ENCODE measurements around the gene SRGN. TPM values are rescaled to one million over a fixed set of nuclear protein-coding genes. Genes with fewer than 3 reads are reported as not detected.

The SRGN gene
- total RNA-seq, 1 experiment from 2014 or later, result not detected

DNA sequence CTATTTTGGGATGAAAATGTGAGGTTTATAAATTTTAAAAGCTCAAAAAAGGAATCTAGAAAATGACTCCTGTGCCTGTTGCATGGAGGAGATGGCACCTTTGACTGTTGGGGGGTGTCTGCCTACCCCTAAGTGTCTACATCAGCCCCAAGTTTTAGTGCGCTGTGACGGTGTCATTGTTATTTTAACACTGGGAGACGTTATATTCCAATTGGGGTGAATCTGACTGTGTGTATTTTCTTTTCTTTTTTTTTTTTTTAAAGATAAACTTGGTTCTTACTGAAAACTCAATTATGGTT lies 517 bp downstream of the SRGN start:
- H3K4me3 ChIP-seq (ENCODE audit: low read depth, low read length), result no peak overlapping the region

DNA sequence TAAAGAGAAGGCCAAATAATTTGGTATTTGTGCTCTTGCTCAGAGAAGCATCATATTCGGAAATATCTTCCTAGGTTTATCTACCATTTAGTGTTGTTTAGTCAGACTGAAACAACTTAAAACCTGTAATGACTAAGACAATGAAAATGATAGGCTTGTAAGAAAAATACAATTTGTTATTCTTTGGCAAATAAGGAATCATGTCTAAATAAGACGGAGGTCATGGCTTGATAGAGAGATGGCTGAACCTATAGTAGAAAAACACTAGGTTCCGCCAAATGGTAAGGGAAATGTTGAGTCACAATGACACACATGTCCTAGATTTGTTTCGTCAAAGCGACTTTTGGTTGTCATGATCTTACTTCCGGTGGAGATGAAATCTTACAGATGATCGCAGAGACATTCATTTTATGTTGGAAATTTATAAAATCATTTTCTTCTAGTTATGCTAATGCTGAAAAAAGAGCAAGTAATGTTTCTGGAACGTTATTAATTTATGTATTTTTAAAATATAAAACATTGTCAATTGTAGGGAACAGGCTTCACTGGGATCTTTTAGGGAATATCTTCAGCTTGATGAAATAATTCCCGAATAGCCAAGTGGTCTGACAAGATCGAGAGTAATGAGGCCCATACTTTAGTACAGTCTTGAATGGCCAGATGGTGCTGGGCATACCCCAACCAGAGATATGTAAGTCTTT lies 1.0 kb downstream of the SRGN start:
- peaks cover 16% of the 10 kb centered on the region for H3K27me3 Mint-ChIP-seq (ENCODE audit: insufficient read depth, unreplicated experiment)
- H3K27me3 ChIP-seq (replicated peaks; ENCODE audit: control insufficient read depth, insufficient read depth, low read length), result no peaks in the 10 kb centered on the region; the same call in 1 of the 2 replicates
- CTCF ChIA-PET, result interaction anchor here (0.6 kb wide), 1 partner anchor 164 kb away, joined by 3 read pairs; no protein-coding TSS in a partner anchor
- H3K4me3 ChIP-seq (ENCODE audit: low read depth, low read length), result no peak overlapping the region
- peaks cover 7% of the 10 kb centered on the region for H3K4me1 Mint-ChIP-seq (ENCODE audit: low read depth, unreplicated experiment)
- H3K4me1 ChIP-seq, result no peaks in the 10 kb centered on the region
- DNase-seq, result no peak
- intact Hi-C loops (cut with micrococcal nuclease; ENCODE audit: unreplicated experiment), result no loop called here
- H3K9me3 Mint-ChIP-seq (ENCODE audit: unreplicated experiment), result no peaks in the 10 kb centered on the region
- no peaks in the 10 kb centered on the region for H3K36me3 Mint-ChIP-seq (ENCODE audit: insufficient read depth, unreplicated experiment)
- H3K4me3 Mint-ChIP-seq (ENCODE audit: unreplicated experiment), result no peak overlapping the region
- no TSS peak for BruUV-seq (replicated peaks)
- POLR2A ChIA-PET, result no interaction called here
- TF ChIP-seq CTCF (IDR thresholded peaks at IDR 0.05; ENCODE audit: insufficient read depth in 1 of 2, low read depth in 1 of 2, low read length in 1 of 2, severe bottlenecking in 1 of 2, unreplicated experiment in 1 of 2), result no peak
- no peaks in the 10 kb centered on the region for H3K36me3 ChIP-seq (ENCODE audit: control insufficient read depth, insufficient read depth, low read length)
- no peaks in the 10 kb centered on the region for H3K9me3 ChIP-seq
- H3K27ac Mint-ChIP-seq (ENCODE audit: unreplicated experiment), result no peak overlapping the region

More for the DNA sequence above, 517 bp downstream of the SRGN start:
- ChIA-PET POLR2A (no interaction called here), CTCF (interaction anchor here (0.6 kb wide), 1 partner anchor 164 kb away, joined by 3 read pairs; no protein-coding TSS in a partner anchor)
- BruUV-seq (replicated peaks), result no TSS peak
- DNase-seq, result no peak
- no peaks in the 10 kb centered on the region for H3K9me3 ChIP-seq
- no peaks in the 10 kb centered on the region for H3K36me3 ChIP-seq (ENCODE audit: control insufficient read depth, insufficient read depth, low read length)
- no peaks in the 10 kb centered on the region for H3K4me1 ChIP-seq
- Mint-ChIP-seq H3K27me3 (ENCODE audit: insufficient read depth, unreplicated experiment) (peaks cover 16% of the 10 kb centered on the region), H3K36me3 (ENCODE audit: insufficient read depth, unreplicated experiment) (no peaks in the 10 kb centered on the region), H3K9me3 (ENCODE audit: unreplicated experiment) (no peaks in the 10 kb centered on the region), H3K4me1 (ENCODE audit: low read depth, unreplicated experiment) (peaks cover 4% of the 10 kb centered on the region), H3K4me3 (ENCODE audit: unreplicated experiment) (no peak overlapping the region), H3K27ac (ENCODE audit: unreplicated experiment) (no peak overlapping the region)
- no peaks in the 10 kb centered on the region; the same call in 1 of the 2 replicates for H3K27me3 ChIP-seq (replicated peaks; ENCODE audit: control insufficient read depth, insufficient read depth, low read length)
- no peak for TF ChIP-seq CTCF (IDR thresholded peaks at IDR 0.05; ENCODE audit: insufficient read depth in 1 of 2, low read depth in 1 of 2, low read length in 1 of 2, severe bottlenecking in 1 of 2, unreplicated experiment in 1 of 2)
- intact Hi-C loops (cut with micrococcal nuclease; ENCODE audit: unreplicated experiment), result no loop called here

DNA sequence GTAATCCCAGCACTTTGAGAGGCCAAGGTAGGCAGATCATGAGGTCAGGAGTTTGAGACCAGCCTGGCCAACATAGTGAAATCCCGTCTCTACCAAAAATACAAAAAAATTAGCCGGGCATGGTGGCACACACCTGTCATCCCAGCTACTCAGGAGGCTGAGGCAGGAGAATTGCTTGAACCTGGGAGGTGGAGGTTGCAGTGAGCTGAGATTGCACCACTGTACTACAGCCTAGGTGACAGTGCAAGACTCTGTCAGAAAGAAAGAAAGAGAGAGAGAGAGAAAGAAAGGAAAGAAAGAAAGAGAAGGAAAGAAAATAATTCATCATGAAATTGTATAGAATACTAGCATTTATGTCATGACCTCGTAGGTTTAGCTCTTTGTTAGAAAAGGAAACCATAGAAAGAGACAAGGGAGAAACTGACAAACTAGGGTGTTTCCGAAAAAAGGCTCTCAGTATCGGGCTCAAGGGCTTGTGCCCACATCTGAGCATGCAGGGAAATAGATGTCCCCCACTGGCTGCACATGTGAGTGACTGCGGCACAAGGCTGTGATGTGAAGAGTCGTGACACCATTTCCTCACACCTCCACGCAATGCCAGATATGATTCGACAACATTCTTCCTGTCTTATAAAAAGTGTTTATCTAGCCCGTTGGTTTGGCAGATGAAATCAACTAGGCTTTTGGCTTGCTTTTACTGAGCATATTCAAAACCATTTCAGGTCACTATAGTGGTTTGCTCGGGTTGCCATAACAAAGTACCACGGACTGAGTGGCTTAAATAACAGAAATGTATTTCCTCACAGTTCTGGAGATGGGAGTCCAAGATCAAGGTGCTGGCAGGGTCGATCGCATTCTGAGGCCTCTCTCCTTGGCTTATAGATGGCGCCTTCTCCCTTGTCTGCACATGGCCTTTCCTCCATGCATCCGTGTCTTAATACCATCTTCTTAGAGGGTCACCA lies 2.0 kb downstream of the SRGN start:
- TF ChIP-seq CTCF (IDR thresholded peaks at IDR 0.05; ENCODE audit: insufficient read depth in 1 of 2, low read depth in 1 of 2, low read length in 1 of 2, severe bottlenecking in 1 of 2, unreplicated experiment in 1 of 2), result no peak
- Mint-ChIP-seq H3K36me3 (ENCODE audit: insufficient read depth, unreplicated experiment) (no peaks in the 10 kb centered on the region), H3K9me3 (ENCODE audit: unreplicated experiment) (no peaks in the 10 kb centered on the region), H3K27ac (ENCODE audit: unreplicated experiment) (no peak overlapping the region), H3K4me3 (ENCODE audit: unreplicated experiment) (no peak overlapping the region), H3K27me3 (ENCODE audit: insufficient read depth, unreplicated experiment) (peaks cover 16% of the 10 kb centered on the region), H3K4me1 (ENCODE audit: low read depth, unreplicated experiment) (peaks cover 7% of the 10 kb centered on the region)
- no peaks in the 10 kb centered on the region for H3K36me3 ChIP-seq (ENCODE audit: control insufficient read depth, insufficient read depth, low read length)
- ChIA-PET CTCF (no interaction called here), POLR2A (no interaction called here)
- H3K27me3 ChIP-seq (replicated peaks; ENCODE audit: control insufficient read depth, insufficient read depth, low read length), result no peaks in the 10 kb centered on the region; the same call in 1 of the 2 replicates
- H3K9me3 ChIP-seq, result no peaks in the 10 kb centered on the region
- no TSS peak for BruUV-seq (replicated peaks)
- no peaks in the 10 kb centered on the region for H3K4me1 ChIP-seq
- intact Hi-C loops (cut with micrococcal nuclease; ENCODE audit: unreplicated experiment), result no loop called here
- H3K4me3 ChIP-seq (ENCODE audit: low read depth, low read length), result no peak overlapping the region
- DNase-seq, result no peak

Data from Caco-2 (cell line).